ENCODE results near the gene TCAF1.
A peak's percentile ranks its signal among the peaks of the same experiment; 100 is the strongest.
"Not testable (repeated sequence)": the region's sequence is repeated elsewhere in the genome, so short reads cannot be mapped to it uniquely, and the experiment has no call there.

TCAF1 gene

DNA sequence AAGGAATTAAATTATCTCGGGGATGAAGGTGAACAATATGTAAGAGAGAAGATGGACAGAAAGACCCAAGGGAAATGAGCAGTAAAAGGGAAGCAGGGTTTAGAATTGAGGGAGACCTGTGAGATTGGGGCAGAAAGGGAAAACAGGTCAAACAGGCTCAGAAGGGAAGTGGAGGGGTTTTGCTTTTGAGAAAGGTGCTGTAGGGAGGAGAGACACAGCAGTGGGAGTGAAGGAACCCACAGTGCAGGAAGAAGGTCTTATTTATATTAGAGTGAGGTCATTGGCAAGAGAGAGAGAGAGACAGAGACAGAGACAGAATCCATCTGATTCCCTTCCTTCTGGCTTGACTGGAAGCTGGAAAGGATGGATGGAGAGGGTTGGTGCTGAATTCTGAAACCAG is 3.5 kb upstream of the TCAF1 start:
- no peak for DNase-seq (ENCODE audit: low spot score)

DNA sequence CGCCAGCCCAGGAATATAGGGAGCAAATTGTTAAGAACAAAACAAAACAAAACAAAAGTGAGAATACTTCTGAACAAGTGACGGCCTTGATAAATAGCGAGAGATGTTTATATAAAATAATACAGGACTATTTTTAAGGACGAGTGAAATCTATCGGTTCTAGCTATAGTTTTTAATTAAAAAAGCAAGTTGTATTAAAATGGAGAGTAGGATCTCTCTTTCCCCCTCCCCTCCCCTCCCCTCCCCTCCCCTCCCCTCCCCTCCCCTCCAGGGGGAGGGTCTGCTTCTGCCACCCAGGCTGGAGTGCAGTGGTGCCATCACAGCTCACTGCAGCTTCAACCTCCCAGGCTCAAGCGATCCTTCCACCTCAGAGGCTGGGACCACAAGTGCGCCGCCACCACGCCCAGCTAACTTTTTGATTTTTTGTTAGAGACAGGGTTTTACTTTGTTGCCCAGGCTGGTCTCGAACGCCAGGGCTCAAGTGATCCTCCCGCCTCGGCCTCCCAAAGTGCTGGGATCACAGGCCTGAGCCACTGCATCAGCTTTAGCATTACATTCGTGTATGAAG is 440 bp upstream of the TCAF1 start:
- DNase-seq (ENCODE audit: low spot score): no peak

DNA sequence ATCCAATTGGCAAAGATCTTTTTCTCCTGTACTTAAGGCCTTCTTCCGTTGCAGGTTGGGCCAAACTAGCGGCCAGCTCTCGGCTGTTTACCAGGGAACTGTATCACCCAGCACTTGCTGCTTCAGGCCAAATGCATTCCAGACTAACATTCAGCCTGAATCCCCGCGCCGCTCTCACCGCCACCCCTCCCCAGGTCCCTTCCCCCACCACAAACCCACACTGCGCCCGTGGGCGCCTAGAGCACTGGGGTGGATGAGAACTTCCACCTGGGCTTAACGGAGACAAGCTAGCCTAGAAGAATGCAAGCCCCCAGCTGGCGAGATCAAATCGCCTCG is 676 bp downstream of the TCAF1 start:
- DNase-seq (ENCODE audit: low spot score): no peak

DNA sequence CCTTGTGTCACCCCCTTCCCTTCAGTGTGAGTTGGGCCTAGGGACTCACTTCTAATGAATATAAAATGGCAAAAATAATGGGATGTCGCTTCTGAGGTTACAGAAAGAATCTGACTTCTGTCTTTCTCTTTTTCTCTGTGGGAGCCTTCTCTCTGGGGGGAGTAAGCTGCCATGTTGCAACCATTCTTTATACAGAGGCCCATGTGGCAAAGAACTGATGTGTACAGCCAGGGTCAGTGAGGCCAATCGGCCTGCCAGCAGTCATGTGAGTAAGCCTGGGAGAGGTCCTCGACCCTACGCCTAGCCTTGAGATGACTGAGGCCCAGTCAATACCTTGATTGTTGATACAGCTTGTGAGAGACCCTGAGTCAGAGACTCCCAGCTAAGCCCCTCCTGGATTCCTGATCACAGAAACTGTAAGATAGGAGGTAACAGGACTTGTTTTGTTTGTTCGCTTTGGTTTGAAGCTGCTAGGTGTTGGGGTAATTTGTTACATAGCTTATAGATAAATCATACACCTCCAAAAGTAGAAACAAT is 1.7 kb downstream of the TCAF1 start:
- DNase-seq (ENCODE audit: low spot score): no peak

DNA sequence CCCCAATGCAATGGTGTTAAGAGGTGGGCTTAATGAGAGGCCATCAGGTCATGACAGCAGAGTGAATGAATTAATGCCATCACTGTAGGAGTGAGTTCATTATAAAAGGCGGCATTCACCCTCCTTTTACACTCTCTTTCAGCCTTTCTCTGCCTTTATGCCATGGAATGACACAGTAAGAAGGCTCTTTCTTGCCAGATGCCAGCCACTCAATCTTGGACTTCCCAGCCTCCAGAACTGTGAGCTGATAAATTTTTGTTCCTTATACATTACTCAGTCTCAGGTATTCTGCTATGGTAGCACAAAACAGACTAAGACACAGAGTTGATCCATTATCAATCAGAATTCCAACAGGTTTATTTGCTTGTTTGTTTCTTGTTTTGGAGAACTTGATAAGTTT is 3.2 kb downstream of the TCAF1 start:
- no peak for DNase-seq (ENCODE audit: low spot score)

DNA sequence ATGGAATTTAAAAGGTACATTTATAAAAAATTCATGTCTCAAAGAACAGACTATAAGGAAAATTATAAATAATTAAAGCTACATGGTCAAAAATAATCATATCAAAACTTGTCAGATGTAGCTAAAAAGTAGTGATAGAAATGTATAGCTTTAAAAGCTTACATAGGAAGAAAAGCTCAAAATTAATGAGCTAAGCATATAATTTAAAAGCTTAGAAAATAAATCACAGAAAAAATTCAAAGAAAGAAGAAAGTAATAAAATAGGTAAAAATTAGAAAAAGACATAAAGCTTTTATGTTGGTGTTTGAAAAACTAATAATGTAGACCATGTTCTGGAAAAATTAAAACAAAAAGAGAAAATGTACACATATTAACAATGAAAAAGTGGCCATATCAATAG is 5.3 kb downstream of the TCAF1 start:
- DNase-seq (ENCODE audit: low spot score): no peak

DNA sequence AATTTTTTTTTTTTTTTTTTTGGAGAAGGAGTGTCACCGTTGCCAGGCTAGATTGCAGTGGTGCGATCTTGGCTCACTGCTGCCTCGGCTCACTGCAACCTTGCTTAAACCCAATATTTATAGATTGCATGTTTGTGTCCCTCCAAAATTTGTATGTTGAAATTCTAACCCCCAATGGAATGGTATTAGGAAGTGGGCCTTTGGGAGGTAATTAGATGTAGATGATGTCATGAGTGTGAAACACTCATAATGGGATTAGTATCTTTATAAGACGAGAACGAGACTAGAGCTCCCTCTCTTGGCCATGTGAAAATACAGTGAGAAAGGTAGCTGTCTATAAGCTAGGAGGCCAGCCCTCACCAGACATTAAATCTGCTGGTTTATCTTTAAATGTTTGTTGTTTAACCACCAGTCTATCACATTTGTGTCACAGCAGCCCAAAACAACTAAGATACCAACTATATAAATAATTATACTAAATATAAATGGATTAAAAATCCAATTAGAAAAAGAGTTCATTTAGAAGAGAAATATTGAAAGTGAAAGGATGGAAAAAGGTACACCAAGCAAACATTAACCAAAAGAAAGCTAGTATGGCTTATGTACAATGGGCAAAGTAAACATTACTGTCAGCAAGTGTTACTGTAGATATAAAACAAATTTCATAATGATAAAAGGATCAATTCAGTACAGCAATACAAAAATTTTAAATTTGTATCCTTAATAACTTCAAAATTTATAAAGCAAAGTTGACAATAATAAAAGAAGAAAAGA is 9.3 kb downstream of the TCAF1 start:
- DNase-seq (ENCODE audit: low spot score): peak; percentile 49

DNA sequence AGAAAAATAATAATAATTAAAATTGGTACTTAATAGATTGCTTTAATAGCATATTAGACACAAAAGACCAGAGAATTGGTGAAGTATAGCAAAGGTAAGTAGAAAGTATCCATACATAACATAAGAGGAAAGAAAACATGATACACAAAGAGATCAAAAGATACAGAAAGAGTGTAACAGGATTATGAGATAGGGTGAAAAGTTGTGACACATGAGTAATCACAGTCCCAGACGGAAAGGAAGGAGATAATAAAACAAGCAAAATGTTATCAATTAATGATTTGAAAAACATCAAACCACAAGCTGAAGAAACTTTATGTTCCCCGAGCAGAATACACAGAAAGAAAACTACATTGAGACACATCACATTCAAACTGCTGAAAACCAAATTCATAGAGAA is 10.5 kb downstream of the TCAF1 start:
- DNase-seq (ENCODE audit: low spot score): no peak

DNA sequence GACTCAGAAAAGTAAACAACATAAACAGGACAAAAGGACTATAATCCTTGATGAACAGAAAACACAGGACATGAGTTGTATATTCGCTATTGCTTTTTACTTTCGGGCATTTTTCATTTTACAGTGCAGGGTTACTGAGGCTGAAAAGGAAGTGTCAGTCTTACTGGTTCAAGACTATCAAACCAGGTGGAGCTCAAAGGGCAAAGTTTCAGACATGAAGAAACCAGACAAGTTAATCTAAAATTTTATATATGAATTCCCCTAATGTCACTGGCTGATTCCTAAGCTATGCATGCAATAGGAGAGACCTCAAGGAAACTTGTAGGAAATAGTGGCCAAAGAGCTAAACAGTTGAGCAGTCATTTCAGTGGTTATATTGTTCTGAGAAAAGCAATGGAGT is 11.4 kb downstream of the TCAF1 start:
- no peak for DNase-seq (ENCODE audit: low spot score)

DNA sequence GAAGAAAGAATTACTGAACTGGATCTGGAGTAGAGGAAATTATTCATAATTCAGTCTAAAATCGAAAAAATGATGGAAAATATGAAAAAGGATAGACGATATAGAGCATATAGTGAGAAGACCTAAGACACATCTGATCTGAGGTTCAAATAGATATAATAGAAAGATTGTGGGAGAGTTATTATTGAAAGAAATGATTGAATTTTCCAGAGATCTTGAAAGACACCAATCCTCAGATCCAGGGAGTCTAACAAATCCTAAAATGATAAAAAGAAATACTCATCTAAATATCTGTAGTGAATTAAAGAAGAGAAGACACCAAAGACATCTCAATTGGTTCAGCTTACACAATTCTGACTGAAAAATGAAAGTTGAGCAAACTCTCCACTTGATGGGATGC is 12.9 kb downstream of the TCAF1 start:
- no peak for DNase-seq (ENCODE audit: low spot score)

DNA sequence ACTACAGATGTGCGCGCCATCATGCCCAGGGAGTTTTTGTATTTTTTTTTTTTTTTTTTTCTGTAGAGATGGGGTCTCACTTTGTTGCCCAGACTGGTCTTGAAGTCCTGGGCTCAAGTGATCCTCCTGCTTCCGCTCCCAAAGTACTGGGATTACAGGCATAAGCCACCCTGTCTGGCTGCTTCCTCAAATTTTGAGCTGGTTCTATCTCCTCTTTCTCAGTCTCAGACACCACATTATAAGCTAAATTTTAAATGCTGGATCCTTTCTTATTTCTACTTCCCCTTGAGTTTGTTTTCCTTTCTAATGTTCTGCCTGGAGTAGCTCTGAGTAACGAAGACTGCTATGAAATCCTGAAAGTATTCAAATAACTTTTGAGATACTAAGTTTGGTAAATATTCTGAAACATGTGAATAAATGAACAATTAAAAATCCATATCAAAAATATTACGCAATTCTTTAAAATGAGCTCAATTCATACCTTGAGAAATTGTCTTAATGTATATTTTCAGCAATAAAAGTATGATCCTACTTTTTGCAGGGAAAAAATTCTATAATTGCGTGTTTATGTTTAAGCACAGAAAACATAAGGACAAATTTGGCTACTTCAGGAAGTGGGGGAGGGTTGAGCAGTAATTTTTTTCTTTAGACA is 15.0 kb downstream of the TCAF1 start:
- DNase-seq (ENCODE audit: low spot score): no peak

DNA sequence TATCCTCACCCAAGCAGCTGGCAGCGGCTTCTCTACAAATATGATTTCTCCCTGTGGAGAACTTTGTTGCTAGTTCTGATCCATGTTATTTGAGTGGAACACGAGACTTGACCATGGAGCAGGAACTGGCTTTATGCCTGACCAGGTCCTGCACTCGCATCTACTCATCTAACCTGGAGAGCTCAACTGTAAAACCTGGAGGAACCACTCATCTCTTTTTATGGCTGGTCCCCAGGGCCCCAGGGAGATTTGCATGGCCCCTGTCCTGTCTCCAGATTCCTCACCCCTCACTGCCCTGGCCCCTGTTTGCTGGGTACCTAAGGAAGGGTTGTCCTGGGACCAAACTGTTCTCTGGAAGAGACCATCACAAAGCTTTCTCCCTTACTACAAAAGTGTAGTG is 16.0 kb downstream of the TCAF1 start:
- no peak for DNase-seq (ENCODE audit: low spot score)

DNA sequence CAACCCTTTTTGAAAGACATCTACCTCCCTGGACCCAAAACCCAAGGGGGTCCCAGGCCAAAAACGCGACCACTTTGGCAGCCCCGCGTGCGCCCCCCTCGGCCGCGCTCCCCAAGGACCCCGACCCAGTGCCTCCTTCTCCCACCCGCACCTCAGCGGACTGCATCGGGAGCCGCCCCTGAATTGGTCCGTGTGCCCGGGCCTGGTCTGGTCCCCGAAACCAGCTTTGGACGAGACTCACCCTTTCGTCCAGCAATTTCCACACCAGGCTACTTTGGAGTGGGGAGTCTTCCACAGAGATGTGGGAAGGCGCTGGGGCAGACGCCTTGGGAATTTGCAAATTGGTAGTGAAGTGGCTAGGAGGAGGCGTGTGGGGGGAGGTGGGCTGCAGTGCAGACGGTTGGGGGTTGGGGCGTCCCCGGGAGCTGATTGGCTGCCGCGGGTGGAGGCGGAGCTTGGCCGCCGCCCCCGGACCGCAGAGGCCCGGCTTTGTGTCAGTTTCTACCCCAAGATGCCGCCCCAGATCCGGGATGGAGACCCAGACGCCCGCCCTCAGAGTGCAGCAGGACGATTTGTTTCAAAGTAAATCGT is 16.9 kb downstream of the TCAF1 start:
- DNase-seq (ENCODE audit: low spot score): no peak

DNA sequence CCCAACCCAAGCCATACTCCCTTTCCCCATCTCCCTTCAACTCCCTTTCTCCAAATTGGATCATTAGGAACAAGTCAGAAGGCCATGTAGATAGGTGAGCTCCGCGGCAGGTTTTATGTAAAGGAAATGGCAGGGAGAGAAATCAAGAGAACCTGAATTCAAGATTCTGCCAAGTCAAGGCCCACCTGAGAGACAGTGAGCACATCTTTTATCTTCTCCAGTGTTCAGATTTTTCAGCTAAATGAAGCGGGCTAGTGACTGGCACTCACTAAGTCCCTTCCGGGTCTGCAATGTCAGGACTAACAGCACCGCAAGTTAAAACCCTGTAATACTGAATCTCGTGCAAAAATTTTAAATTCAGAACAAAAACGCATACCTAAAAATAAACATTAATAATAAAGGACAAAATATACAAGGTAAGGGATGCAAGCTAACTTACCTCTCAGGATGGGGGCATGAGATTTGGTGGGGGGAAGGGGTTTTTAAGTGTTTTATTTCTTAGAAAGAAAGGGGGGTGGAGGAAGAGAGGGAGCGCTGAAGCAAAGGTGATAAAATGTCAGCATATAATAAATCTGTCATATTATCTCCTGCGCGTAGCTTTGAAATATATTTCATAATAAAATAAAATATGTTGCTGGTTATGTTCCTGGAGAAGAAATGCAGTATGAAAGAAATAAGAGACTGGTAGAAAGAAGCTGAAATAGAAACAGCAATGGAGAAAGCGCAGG is 17.6 kb downstream of the TCAF1 start:
- DNase-seq (ENCODE audit: low spot score): no peak

DNA sequence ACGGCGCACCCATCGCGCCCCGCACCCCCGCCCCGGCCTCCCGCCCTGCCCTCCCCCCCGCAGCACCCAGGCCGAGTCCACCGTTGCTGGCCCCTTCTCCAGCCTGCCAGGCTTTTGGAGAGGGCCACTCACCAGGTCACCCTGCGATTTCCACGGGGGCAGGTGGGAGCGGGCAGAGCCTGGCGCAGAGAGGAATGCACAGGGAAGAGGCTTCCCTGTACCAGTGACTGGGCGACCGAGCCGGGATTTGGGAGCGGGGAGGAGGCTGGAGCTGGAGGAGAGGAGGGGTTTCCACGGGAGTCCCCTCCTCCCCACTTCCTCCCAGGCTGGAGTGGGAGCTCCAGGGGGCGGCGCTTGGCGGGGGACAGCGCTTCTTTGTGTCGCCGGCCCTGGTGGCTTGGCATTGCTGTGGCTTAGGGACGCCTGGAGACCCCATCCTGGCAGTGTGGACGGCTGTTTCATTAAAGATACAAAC is 19.3 kb downstream of the TCAF1 start:
- no peak for DNase-seq (ENCODE audit: low spot score)

DNA sequence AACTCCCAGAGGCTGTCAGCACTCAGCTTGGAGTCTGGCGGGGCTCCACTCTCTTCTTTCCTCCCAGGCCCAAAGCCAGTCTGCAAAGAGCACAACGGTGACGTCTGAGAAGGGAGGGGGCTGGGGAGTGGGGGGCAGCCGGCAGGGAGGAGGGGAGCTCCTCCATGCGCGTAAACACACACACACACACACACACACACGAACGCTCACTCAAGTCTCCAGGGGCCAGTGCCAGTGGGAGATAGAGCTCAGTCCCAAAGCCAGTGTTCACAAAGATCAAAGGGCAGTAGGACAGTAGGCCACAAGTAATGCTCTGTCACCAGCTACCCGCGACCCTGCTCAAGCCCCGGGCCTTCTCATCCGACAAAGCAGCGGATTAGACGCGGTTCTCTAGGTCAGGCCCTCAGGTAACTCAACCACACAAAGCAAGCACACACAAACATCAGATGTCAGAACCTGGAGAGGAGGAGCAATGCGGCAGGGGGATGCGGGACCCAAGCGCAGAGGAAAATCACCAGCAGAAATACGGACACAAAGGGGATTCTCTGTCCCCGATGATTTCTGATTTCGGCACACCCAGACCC is 19.9 kb downstream of the TCAF1 start:
- DNase-seq (ENCODE audit: low spot score): no peak

DNA sequence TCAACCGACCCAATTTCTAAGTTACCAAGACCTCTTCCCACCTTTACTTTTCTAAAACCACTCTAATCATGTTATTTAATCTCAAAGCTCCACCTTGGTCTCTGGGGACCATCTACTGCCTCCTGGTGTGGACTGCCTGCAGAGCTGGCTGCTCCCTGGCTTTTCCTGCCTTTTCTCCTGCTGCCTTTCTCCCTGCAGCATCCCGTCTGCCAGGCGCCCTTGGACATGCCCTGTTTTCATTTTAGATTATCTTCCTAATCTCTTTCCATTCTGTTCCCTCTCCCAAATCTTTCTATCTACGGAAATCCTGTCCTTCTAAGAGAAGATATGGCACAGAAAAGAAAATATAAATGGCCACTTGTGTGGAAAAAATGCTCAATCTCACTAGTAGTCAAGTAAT is 23.1 kb downstream of the TCAF1 start:
- no peak for DNase-seq (ENCODE audit: low spot score)

DNA sequence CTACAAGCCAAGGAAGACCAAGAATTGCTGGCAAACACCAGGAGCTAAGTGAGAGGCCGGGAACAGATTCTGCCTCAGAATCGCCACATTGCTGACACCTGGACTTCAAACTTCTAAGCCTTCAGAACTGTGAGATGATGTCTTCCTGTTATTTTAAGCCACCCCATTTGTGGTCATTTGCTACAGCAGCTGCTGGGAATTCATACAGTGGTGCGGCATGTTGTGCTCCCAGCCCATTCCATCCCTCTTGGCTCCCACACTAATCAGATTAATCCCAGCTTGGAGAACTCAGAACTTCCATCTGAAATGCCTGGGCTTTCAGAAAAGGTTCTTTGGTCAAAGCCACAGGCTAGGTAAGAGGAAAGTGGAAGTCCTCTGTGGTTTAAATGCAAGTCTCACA is 24.9 kb downstream of the TCAF1 start:
- no peak for DNase-seq (ENCODE audit: low spot score)

DNA sequence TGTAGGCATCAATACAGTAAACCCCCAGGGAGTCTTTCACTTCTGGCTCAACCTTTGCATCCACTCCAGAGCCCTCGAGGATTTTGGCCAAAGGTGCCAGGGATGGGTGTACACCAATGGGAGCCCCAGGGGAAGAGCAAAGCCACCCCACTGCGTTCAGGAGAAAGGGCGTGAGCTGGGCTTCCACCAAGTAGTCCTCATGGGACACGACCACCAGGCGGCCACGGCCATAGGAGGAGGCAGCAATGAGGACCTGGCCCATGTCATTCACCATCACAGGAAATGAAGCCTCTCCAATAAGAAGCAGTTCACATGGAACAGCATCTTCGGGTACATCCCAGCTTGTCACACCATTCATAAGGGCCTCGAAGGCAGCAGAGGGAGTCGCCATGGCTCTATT is 25.8 kb downstream of the TCAF1 start:
- DNase-seq (ENCODE audit: low spot score): no peak

DNA sequence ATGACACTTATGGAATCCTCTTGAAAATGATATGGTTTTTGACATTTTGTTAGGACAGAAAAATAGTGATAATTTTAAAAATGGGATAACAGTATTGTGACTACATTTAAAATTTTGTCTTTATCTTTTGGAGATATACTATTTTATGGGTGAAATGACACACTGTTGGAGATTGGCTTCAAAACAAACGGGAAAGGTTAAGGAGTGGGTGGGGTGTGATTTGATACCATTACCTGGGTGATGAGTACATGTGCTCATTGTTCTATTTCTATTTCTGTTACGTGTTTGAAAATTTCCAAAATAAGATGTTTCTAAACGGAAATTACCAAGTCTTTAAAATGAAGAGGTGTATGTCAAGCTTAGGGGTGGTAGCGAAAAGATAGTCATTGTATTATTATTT is 28.7 kb downstream of the TCAF1 start:
- DNase-seq (ENCODE audit: low spot score): not testable (repeated sequence)

DNA sequence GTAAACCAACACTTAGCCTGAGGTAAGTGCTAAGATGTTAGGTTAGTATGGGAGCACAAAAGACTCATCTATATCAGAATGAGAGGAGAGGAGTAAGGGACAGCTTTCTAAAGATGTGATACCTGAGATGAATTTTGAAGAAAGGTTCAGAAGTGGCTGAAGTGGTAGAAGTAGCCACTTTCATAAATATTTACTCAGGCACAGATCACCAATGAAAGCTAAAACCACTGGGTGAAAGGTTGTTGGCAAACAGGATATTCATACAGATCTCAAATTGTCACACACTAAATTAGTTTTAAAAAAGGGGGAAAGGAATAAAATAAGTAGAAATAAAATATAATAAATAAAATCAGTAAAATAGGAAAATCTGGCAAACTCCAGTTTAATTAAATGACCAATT is 30.4 kb downstream of the TCAF1 start:
- DNase-seq (ENCODE audit: low spot score): not testable (repeated sequence)

DNA sequence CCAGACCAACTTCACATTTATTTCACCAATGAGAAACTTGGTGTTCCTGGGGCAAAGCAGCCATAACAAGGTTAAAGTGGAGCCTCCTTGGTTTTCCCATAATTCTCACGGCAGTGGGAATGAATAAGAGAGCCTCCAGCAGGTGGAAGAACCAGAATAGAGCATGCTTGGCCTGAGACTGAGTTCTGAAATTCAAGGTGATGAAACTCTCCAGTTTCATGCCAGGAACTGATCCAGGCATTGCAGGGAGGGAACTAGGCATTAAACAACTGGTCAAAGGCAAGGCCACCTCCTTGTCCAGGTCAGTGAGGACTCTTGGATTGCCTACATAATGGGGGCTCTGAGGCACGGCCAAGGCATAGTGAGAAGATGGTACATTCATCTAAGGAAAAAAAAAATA is 44.0 kb downstream of the TCAF1 start:
- DNase-seq (ENCODE audit: low spot score): not testable (repeated sequence)
